ENCODE results near the gene SLC7A6.

Gene SLC7A6

GRCh38 chr16:68230176-68230571 is 34.2 kb upstream of the SLC7A6 start:
- H3K4me2 ChIP-seq (ENCODE audit: low read length) = no peak overlapping the region
- H3K36me3 ChIP-seq (ENCODE audit: insufficient read depth, low read length) = peaks cover 39% of the 10 kb centered on the region; the same call in 1 of the 2 replicates
- no peaks in the 10 kb centered on the region for H3K9me2 ChIP-seq (ENCODE audit: low read depth, low read length)
- H3K27me3 ChIP-seq (ENCODE audit: insufficient read depth, low read length) = no peaks in the 10 kb centered on the region
- H3F3A ChIP-seq (ENCODE audit: insufficient read depth, low read length) = no peaks in the 10 kb centered on the region
- no peak overlapping the region for H3K4me3 ChIP-seq (ENCODE audit: low read depth, low read length, poor library complexity, severe bottlenecking)
- no peaks in the 10 kb centered on the region for H4K20me1 ChIP-seq (ENCODE audit: insufficient read depth, low read length)
- no peaks in the 10 kb centered on the region for H3K79me2 ChIP-seq (ENCODE audit: insufficient read depth, low read length)
- no peaks in the 10 kb centered on the region for H3K9me3 ChIP-seq (ENCODE audit: low read length)
- no peak for TF ChIP-seq EZH2 (IDR thresholded peaks at IDR 0.05; ENCODE audit: borderline replicate concordance, low read length)
- no peak overlapping the region for H2AFZ ChIP-seq (ENCODE audit: low read length)
- peaks cover 34% of the 10 kb centered on the region for H3K4me1 ChIP-seq (ENCODE audit: insufficient read depth, low read length, severe bottlenecking)
- no peak overlapping the region for H3K9ac ChIP-seq (ENCODE audit: low read length)
- no peak overlapping the region for H3K27ac ChIP-seq (ENCODE audit: low read depth, low read length, poor library complexity, severe bottlenecking)

GRCh38 chr16:68230956-68231355 is 33.4 kb upstream of the SLC7A6 start:
- Histone ChIP-seq H3K27me3 (ENCODE audit: insufficient read depth, low read length) (no peaks in the 10 kb centered on the region), H3K9me2 (ENCODE audit: low read depth, low read length) (no peaks in the 10 kb centered on the region), H3K9me3 (ENCODE audit: low read length) (no peaks in the 10 kb centered on the region), H3F3A (ENCODE audit: insufficient read depth, low read length) (no peaks in the 10 kb centered on the region), H3K79me2 (ENCODE audit: insufficient read depth, low read length) (no peaks in the 10 kb centered on the region), H3K9ac (ENCODE audit: low read length) (no peak overlapping the region), H3K4me3 (ENCODE audit: low read depth, low read length, poor library complexity, severe bottlenecking) (no peak overlapping the region), H3K36me3 (ENCODE audit: insufficient read depth, low read length) (peaks cover 39% of the 10 kb centered on the region; the same call in 1 of the 2 replicates), H3K4me1 (ENCODE audit: insufficient read depth, low read length, severe bottlenecking) (peaks cover 38% of the 10 kb centered on the region), H3K4me2 (ENCODE audit: low read length) (no peak overlapping the region), H4K20me1 (ENCODE audit: insufficient read depth, low read length) (no peaks in the 10 kb centered on the region), H3K27ac (ENCODE audit: low read depth, low read length, poor library complexity, severe bottlenecking) (no peak overlapping the region), H2AFZ (ENCODE audit: low read length) (no peak overlapping the region)
- no peak for TF ChIP-seq EZH2 (IDR thresholded peaks at IDR 0.05; ENCODE audit: borderline replicate concordance, low read length)
- TF ChIP-seq CTCF (IDR thresholded peaks at IDR 0.05; ENCODE audit: low read length) = no peak

GRCh38 chr16:68231384-68232136 is 32.8 kb upstream of the SLC7A6 start:
- Histone ChIP-seq H3K4me2 (ENCODE audit: low read length) (no peak overlapping the region), H3K4me1 (ENCODE audit: insufficient read depth, low read length, severe bottlenecking) (peaks cover 41% of the 10 kb centered on the region), H3K4me3 (ENCODE audit: low read depth, low read length, poor library complexity, severe bottlenecking) (no peak overlapping the region), H4K20me1 (ENCODE audit: insufficient read depth, low read length) (no peaks in the 10 kb centered on the region), H3K27me3 (ENCODE audit: insufficient read depth, low read length) (no peaks in the 10 kb centered on the region), H3F3A (ENCODE audit: insufficient read depth, low read length) (no peaks in the 10 kb centered on the region), H3K9ac (ENCODE audit: low read length) (no peak overlapping the region), H3K79me2 (ENCODE audit: insufficient read depth, low read length) (no peaks in the 10 kb centered on the region), H2AFZ (ENCODE audit: low read length) (no peak overlapping the region), H3K9me2 (ENCODE audit: low read depth, low read length) (no peaks in the 10 kb centered on the region), H3K36me3 (ENCODE audit: insufficient read depth, low read length) (peaks cover 39% of the 10 kb centered on the region; the same call in 1 of the 2 replicates), H3K27ac (ENCODE audit: low read depth, low read length, poor library complexity, severe bottlenecking) (no peak overlapping the region), H3K9me3 (ENCODE audit: low read length) (no peaks in the 10 kb centered on the region)
- TF ChIP-seq EZH2 (IDR thresholded peaks at IDR 0.05; ENCODE audit: borderline replicate concordance, low read length) (no peak), CTCF (IDR thresholded peaks at IDR 0.05; ENCODE audit: low read length) (no peak)

GRCh38 chr16:68232335-68232734 is 32.0 kb upstream of the SLC7A6 start:
- no peak overlapping the region for H3K4me2 ChIP-seq (ENCODE audit: low read length)

More at GRCh38 chr16:68232335-68232734, 32.0 kb upstream of the SLC7A6 start:
- H3K79me2 ChIP-seq (ENCODE audit: insufficient read depth, low read length) = no peaks in the 10 kb centered on the region
- H3K4me3 ChIP-seq (ENCODE audit: low read depth, low read length, poor library complexity, severe bottlenecking) = no peak overlapping the region
- no peaks in the 10 kb centered on the region for H3K27me3 ChIP-seq (ENCODE audit: insufficient read depth, low read length)
- no peaks in the 10 kb centered on the region for H3F3A ChIP-seq (ENCODE audit: insufficient read depth, low read length)
- no peak overlapping the region for H3K9ac ChIP-seq (ENCODE audit: low read length)
- H3K9me3 ChIP-seq (ENCODE audit: low read length) = no peaks in the 10 kb centered on the region
- H2AFZ ChIP-seq (ENCODE audit: low read length) = no peak overlapping the region
- TF ChIP-seq CTCF (IDR thresholded peaks at IDR 0.05; ENCODE audit: low read length) = no peak
- no peak for TF ChIP-seq EZH2 (IDR thresholded peaks at IDR 0.05; ENCODE audit: borderline replicate concordance, low read length)
- H3K36me3 ChIP-seq (ENCODE audit: insufficient read depth, low read length) = peaks cover 35% of the 10 kb centered on the region; the same call in 1 of the 2 replicates
- peaks cover 42% of the 10 kb centered on the region for H3K4me1 ChIP-seq (ENCODE audit: insufficient read depth, low read length, severe bottlenecking)
- H3K27ac ChIP-seq (ENCODE audit: low read depth, low read length, poor library complexity, severe bottlenecking) = no peak overlapping the region
- H4K20me1 ChIP-seq (ENCODE audit: insufficient read depth, low read length) = no peaks in the 10 kb centered on the region
- H3K9me2 ChIP-seq (ENCODE audit: low read depth, low read length) = no peaks in the 10 kb centered on the region

Data from OCI-LY1 (cell line).